AG04450 (cell line): ENCODE measurements around the gene PFKFB2. TPM values are rescaled to one million over a fixed set of nuclear protein-coding genes. Genes with fewer than 3 reads are reported as not detected.

Source experiments
- CTCF ChIA-PET: fragments of 300-600, 350-600 bp; formaldehyde crosslinking; extraction: SDS; loops from one replicate; lab custom pipeline; 2022; ENCODE audit warnings: antibody characterized with exemption, inconsistent platforms; lab: Charles Lee
- POLR2A ChIA-PET: fragments of 350-600 bp; formaldehyde crosslinking; extraction: SDS; loops from one replicate; lab custom pipeline; 2021; ENCODE audit warnings: antibody characterized with exemption, inconsistent platforms; lab: Yijun Ruan, JAX
- DNase-seq: peaks from one replicate; pipeline ENCODE4 v3.0.0-alpha.2; 2011; ENCODE audit warnings: low read depth, low spot score
- H3K27ac ChIP-seq: one replicate; pipeline ENCODE4 v1.5.1; 2012; ENCODE audit warnings: low read depth, low read length, control low read depth
- H3K27me3 ChIP-seq: one replicate; pipeline ENCODE4 v1.6.0; 2012; ENCODE audit warnings: low read length; ENCODE audit not compliant: control insufficient read depth, insufficient read depth
- H3K4me3 ChIP-seq: 2 replicates; pipeline ENCODE4 v1.5.1; 2011; ENCODE audit warnings: mild to moderate bottlenecking, low read depth, low read length, control low read depth
- H3K9me3 ChIP-seq: 2 replicates; pipeline ENCODE4 v1.5.1; 2012; ENCODE audit warnings: low read length; ENCODE audit not compliant: control insufficient read depth, insufficient read depth
- polyA plus RNA-seq: library from polyadenylated mRNA; depleted of rRNA; stranded (reverse); fragments of >200 nt; gene quantifications from 2 replicates; pipeline ENCODE4 v1.2.3, GENCODE V29; 2011; rRNA removed
- TF ChIP-seq, protein P1 (sequence below): IDR thresholded peaks from 2 replicates; pipeline ENCODE4 v1.5.1; 2011; ENCODE audit warnings: low read depth, low read length, control low read depth, inconsistent platforms

The PFKFB2 gene
- polyA plus RNA-seq, 1 experiment, result 1.7 TPM

DNA sequence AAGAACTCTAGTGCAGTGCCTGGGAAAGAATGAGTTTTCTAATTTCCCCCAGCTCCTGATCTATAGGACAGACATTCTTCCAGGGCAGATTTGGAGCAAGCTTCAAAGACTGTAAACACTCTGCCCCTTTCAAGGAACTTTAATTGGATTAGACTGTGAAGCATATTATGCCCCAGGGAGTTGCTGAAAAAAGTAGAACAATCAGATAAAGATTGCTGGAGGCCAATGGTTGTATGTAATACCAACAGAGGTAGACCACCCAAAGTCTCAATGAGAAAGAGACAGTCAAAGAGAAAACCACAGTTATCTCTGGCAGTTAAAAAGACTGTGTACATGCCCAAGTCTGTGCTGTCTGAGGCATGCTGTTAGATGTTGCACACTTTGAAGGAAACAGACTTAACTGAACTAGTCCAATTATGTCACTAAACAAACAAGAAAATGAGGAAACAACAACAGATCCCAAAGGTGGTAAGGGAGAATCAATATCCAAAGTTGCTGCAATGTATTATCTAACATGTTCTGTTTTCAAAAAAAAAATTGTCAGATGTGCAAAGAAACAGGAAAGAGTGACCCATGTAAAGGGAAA, 75.4 kb downstream of the PFKFB2 start:
- TF ChIP-seq, protein P1, sequence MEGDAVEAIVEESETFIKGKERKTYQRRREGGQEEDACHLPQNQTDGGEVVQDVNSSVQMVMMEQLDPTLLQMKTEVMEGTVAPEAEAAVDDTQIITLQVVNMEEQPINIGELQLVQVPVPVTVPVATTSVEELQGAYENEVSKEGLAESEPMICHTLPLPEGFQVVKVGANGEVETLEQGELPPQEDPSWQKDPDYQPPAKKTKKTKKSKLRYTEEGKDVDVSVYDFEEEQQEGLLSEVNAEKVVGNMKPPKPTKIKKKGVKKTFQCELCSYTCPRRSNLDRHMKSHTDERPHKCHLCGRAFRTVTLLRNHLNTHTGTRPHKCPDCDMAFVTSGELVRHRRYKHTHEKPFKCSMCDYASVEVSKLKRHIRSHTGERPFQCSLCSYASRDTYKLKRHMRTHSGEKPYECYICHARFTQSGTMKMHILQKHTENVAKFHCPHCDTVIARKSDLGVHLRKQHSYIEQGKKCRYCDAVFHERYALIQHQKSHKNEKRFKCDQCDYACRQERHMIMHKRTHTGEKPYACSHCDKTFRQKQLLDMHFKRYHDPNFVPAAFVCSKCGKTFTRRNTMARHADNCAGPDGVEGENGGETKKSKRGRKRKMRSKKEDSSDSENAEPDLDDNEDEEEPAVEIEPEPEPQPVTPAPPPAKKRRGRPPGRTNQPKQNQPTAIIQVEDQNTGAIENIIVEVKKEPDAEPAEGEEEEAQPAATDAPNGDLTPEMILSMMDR, result no peak
- POLR2A ChIA-PET, result no interaction called here
- H3K27ac ChIP-seq, result no peak overlapping the region

DNA sequence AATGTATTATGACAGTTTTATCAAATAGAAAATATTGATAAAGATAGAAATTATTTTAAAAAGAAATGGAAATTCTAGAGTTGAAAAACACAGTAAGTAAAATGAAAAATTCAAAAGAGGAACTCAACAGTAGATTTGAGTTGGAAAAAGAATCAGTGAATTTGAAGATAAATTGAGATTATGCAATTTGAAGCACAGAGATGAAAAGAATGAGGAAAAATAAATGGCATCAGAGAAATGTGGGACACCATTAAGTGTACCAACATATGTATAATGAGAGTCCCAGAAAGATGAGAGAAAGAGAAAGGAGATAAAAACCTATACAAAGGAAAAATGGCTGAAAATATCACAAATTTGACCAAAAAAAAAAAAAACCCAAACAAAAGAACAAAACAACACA, 76.0 kb downstream of the PFKFB2 start:
- ChIA-PET POLR2A (no interaction called here), CTCF (interaction anchor here (0.6 kb wide), 1 partner anchor 584 kb away, joined by 3 read pairs; no protein-coding TSS in a partner anchor)
- H3K9me3 ChIP-seq, result no peaks in the 10 kb centered on the region
- TF ChIP-seq, protein P1, result no peak
- no peak for DNase-seq
- H3K27me3 ChIP-seq, result no peaks in the 10 kb centered on the region
- H3K27ac ChIP-seq, result no peak overlapping the region
- no peak overlapping the region for H3K4me3 ChIP-seq

More for the DNA sequence above, 75.4 kb downstream of the PFKFB2 start:
- Histone ChIP-seq H3K9me3 (no peaks in the 10 kb centered on the region), H3K4me3 (no peak overlapping the region), H3K27me3 (no peaks in the 10 kb centered on the region)
- CTCF ChIA-PET, result interaction anchor here (0.6 kb wide), 1 partner anchor 584 kb away, joined by 3 read pairs; no protein-coding TSS in a partner anchor
- DNase-seq, result no peak

Other genes starting within 250 kb of the PFKFB2 start
- gene IL20, start 187.7 kb upstream of the PFKFB2 start, polyA plus RNA-seq, result not detected in 2 replicates
- 0.60 and 0.73 TPM in 2 replicates for gene IL24, start 155.8 kb upstream of the PFKFB2 start, polyA plus RNA-seq
- 1.1 and 1.2 TPM in 2 replicates for gene FCMR, start 131.3 kb upstream of the PFKFB2 start, polyA plus RNA-seq
- gene PIGR, start 106.8 kb upstream of the PFKFB2 start, polyA plus RNA-seq, result not detected in 2 replicates
- gene FCAMR, start 82.8 kb upstream of the PFKFB2 start, polyA plus RNA-seq, result not detected in 2 replicates
- gene C1orf116, start 20.5 kb upstream of the PFKFB2 start, polyA plus RNA-seq, result not detected in 2 replicates
- 2.5 and 3.2 TPM in 2 replicates for gene YOD1, start 2.1 kb upstream of the PFKFB2 start, polyA plus RNA-seq
- gene C4BPB, start 35.6 kb downstream of the PFKFB2 start, polyA plus RNA-seq, result not detected in 2 replicates
- not detected in 2 replicates for gene C4BPA, start 51.0 kb downstream of the PFKFB2 start, polyA plus RNA-seq